GM18909 (cell line): ENCODE measurements around the gene FGFR2.

Experiments
- ATAC-seq: cut with Tn5 transposase; IDR thresholded peaks from one replicate; pipeline ENCODE4 v1.9.1; 2021; ENCODE audit warnings: mild to moderate bottlenecking; ENCODE audit not compliant: unreplicated experiment, poor library complexity

The FGFR2 gene

DNA sequence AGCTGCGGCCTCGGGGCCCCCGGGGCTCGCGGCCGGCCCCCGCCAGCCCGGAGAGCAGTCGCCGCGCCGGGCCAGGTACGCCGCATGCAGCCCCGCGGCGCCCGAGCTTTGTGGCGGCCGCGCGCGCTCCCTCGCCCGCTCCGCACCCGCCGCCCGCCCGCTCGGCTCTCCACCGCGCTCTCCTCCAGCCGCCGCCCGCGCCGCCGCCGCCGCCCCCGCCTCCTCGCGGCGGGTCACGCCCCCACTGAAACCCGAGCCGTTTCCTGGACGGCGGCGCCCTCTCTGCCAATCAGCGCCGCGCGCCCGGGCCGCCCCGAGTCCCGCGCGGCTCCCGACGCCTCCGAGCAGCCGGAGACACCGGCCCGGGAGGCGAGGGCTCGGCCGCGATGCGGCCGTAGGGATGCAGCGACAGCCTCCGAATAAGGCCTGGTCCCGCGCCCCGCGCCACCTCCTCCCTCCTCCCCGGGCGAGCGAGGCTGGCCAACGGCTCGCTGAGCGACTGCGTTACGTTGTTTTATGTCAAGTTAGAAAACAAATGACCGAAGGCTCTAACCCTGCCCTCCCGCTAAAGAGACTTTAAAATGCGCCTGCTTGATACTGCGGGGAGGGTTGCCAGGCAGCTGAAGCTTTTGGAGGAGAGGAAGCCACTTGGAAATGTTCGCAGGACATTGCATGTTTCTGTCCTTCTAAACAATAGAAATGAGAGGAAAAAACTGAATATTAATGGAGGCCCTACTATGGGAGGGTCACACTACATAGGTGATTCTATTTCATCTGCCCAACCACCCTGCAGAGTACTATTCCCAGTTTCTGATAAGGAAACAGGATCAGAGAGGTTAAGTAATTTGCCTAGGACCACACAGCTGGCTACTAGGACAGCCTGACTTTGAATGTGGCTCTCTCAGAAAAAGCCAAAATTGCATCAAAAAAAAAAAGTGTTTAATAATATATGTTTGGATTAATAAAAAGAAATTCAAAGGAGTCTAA lies at the start of gene FGFR2:
FGFR2 (minus strand) TSS at position 182 of the 987 bp plus-strand sequence. CDS start 4,627 bp downstream, outside the sequence.
- ATAC-seq: peak; percentile 89

DNA sequence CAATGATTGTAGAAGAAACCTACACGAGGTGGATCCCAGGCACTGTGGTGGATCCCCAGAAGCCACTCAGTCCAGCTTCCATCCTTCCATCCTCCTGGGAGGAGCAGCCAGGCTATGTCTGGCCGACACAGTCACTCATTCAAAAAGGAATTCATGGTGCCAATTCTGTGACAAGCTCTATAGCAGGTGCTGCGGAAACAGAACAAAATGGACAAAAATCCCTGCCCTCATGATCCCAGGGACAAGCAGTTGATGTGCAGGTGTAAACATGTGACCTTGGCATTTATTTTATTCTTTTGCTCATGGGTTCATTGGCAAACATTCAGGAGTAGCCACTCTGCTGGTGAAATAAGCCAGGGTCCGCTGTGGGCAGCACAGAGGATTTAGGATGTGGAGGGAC lies 49.2 kb upstream of the FGFR2 start:
- ATAC-seq: no peak

DNA sequence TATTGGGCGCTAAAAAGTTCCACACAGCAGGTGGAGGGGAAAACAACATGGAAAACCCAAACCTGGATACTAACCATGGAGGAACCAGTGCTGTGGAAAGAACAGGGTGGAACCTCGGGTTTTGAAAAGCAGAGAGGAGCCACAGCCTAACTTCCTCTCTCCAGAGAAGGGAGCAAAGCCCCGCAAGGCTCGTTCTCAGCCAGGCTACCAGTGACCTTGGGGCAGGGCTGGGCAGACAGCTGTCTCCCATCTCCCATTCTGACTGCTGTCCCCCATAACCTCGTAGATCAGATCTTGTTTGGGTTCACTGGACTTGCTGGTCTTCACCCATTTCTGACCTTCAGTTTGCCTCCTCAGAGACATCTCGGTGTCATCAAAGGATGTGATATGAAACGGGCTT lies 47.5 kb upstream of the FGFR2 start:
- no peak for ATAC-seq

DNA sequence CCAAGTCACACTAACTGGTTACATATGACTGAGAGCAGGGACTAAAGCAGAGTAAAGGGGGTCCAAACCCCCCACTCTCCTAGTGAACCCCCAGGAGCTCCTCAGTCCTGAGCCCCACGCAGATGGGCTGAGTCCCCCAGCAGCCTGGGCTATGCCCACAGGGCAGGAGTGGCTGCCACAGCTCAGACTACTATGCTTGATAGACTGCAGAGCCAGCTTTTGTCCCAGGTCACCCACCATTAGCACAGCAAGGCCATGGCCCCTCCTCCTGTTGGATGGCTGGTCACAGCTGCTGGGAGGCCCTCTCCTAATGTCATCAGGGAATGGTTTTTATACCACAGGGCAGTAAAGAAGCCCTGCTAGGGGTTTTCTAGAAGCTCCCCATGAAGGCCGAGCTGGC lies 46.3 kb upstream of the FGFR2 start:
- ATAC-seq: no peak

- no peak for ATAC-seq
Measured at GRCh38 chr10:121640266-121640665, 42.0 kb upstream of the FGFR2 start.

GRCh38 chr10:121639416-121639815 lies 41.2 kb upstream of the FGFR2 start:
- ATAC-seq: no peak

DNA sequence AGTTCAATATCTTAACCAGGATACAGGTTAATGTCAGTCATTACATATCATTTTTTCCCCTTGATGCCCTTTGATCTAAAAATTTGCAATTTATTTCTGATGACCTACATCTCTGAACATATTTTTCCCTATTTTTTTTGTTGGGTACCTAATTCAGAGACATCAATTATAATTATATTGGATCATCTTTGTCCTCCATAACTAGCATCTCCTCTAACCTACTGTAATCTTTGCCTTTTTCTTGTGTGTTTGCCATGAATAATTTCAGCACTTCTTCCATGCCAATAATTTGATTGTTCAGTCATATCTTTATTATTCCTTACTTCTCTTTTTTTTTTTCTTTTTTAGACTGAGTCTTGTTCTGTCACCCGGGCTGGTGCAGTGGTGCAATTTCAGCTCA lies 39.2 kb upstream of the FGFR2 start:
- ATAC-seq: no peak

DNA sequence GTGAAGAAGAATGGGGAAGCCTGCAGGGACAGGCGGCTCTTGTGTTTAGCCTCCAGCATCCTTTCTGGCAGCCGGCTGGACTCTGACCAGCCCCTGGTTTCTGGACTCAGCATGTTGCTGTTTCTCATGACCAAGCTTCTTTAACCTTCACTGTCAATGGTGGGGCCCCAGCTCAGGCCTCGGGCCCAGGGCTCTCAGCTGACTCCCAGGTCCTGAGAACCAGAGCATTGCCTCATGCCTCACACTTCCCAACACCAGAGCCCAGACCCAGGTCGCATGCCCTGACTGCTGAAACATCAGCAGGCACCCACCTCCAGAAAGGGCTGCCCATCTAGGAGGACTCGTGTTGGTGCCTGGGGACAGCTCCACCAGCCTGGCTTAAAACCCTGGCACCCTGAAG lies 34.8 kb upstream of the FGFR2 start:
- no peak for ATAC-seq

DNA sequence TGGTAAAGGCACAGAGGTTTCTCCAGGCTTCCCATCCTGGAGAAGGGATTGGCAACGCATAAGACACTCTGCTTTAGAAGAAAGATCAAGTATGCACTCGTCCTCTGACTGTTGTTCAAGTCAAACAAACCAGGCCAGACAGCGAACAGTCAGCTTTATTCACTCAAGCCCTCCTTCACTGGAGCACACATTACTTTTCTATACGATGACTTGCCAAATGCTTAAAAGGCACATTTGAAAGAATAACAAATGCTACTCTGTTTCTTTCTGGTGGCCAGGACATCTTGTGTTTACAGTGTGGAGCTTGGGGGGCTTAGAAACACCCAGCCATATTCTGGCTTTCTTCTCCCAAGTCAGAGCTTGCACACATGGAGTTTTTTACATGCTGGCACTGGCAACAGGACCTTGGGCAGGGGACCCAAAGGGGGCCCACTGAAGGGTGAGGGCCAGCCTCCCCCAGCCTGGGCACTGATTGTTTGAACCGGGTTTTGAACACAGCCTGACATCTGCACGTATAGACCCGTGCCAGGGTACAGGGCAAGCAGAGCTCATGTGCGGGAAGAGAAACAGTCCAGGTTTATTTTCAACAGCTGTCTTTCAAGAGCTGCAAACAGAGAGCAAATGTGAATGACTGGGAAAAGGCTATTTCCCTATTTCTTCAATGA lies 33.3 kb upstream of the FGFR2 start:
- no peak for ATAC-seq

DNA sequence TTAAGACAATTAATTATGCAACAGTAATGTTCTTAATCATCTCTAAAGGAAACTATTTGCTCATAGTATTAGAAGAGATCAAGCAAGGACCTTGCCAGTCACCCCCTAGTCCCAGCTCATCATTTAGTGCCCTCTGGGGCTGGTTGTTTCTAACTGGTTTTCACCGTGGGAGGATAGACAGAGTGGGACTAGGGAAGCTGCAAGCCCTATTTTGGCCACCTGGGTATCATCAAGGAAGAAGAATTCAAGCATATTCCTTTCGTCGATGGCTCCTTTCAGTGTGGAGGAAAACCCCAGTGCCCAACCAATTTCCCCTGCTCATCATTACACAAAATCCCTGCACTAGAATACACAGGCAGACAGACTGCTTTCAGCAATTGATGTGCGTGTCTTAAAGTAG lies 30.6 kb upstream of the FGFR2 start:
- ATAC-seq: no peak

DNA sequence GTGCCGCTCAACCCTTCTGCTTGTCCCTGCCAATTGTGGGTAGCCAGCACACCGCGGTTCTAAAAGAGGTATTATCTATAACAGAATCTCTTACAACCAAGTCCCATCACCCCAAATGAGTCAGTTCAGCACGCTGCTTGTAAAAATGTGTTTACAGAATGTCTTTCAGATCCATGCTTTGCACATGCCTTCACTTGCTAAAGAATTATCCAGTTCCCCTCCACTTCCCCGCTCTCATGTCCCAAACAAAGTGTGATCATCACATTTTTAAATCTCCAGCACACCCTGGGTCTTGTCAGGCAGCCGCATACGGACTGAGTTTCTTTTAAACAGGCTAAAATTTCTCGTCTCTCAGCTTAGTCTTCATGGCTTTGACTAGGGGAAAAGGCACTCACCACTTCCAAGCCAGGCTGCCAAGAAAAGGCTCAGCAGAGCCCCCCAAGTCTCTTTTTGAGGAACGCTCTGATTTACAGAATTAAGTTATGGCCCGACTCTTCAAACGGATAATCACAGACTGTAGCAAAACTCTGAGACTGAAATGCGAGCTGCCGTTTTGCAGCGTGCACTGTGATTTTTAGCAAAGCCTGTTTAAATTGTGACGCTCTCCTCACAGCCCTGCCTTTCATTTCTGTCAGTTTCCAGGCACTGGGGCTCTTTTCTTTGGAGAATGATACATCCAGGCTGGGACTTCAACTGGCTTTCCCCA lies 29.8 kb upstream of the FGFR2 start:
- no peak for ATAC-seq

- no peak for ATAC-seq
Measured at GRCh38 chr10:121624836-121625486, 26.7 kb upstream of the FGFR2 start.

DNA sequence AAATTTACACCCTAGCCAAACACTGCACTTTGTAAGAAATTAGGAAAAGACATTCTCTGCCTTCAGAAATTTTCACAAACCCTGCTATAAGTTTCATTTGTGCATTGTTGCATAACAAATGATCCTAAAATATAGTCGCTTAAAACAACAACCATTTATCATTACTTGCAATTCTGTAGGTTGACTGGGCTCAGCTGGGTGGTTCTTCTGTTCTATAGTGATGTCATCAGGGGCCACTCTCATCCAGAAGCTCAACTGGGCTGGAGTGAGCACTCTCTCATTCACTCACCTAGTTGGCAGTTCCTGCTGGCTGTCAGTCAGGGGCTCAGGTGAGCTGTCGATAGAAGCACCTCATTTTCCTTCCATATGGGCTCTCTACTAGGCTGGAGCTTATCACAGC lies 20.7 kb upstream of the FGFR2 start:
- no peak for ATAC-seq

DNA sequence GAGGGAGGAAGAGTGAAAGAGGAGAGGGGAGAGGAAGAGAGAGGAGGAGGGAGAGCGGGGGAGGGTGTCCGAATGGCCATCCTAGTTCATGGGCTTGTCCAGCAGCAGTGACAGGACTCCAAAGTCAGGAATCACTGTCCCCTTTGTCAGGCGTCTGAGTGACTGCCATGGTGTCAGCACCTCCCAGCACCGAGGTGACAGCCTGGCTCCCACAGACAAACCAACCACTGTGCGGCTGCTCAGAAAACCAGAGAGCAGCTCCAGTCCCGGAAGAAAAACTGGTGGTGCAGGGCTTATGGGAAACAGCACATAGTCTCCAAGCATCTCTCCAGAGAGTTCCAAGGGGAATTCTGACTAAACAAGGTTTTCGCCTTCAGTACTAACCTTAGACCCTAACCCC lies 18.9 kb upstream of the FGFR2 start:
- no peak for ATAC-seq

DNA sequence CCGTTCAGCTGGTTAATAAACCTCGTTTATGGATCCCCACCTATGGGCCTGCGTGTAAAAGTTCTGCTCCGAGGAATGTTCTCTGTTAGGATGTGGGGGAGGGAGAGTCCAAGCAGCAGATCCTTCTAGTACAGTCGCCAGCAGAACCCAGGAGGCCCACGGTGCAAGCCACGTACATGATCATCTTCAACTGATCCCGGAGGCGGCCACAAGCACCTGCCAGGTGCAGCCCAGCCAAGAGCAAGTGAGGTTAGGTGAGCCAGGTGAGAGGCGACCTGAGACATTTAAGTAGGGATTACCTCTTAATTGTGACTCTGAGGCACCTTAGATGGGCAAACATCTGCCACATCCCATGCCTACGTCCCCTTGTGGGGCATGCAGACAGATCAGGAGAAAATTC lies 18.0 kb upstream of the FGFR2 start:
- no peak for ATAC-seq

GRCh38 chr10:121615836-121616235 lies 17.6 kb upstream of the FGFR2 start:
- ATAC-seq: no peak

GRCh38 chr10:121615435-121615793 lies 17.2 kb upstream of the FGFR2 start:
- ATAC-seq: no peak

DNA sequence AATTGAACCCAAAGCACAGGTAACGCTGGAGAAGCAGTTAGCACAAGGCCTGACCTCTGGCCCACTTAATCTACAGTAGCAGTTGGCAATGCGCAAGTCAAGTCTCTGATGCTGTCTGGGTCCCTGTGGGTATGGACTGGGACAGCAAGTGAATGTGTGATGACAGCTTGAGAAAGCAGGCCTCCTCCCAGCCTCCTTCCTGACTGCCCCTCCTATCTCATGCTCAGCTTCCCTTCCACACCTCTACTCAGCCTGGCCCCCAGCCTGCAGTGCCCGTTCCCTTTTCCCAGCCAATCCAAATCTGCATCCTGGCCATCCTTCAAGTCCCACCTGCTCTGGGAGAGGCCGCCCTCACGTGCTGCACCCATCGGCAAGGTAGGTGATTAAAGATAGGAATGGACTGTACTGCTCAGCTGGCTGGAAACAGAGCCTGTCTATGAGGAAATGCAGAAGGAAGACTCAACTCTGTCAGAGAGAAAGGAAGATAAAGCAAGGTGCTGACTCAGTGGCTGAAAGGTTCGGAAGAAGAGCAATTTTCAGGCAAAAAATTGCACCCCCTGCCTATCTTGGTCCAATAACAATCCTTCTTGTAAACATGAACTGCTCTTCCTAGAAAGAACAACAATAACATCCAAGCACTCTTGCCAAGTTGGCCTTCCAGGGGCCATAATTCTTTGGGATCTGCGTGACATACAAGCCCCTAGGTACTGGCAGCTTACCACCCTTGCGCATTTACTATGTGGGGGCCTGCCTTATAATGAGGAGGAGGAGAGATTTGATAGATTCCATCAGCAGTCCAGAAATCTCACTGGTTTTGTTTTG lies 16.6 kb upstream of the FGFR2 start:
- ATAC-seq: no peak

- ATAC-seq: no peak
Measured at GRCh38 chr10:121613456-121613855, 15.2 kb upstream of the FGFR2 start.
